NB4 (cell line): ENCODE measurements around the gene ZNF831.

Experiments used
- CTCF ChIP-seq: IDR thresholded peaks from one replicate; pipeline ENCODE4 v1.5.1; 2012; ENCODE audit warnings: low read depth, low read length
- POLR2A ChIP-seq: IDR thresholded peaks from 2 replicates; pipeline ENCODE4 v1.6.1; 2011; ENCODE audit warnings: mild to moderate bottlenecking; ENCODE audit not compliant: insufficient read length; ENCODE audit errors: extremely low read depth

- TF ChIP-seq CTCF, result no peak
- no peak for TF ChIP-seq POLR2A
These were observed 22.2 kb downstream of the ZNF831 start for GRCh38 chr20:59185809-59186208.
